Astrocyte (in vitro differentiated cells and primary cell): Measurements from ENCODE around the gene C11orf24.

Experiments
- EZH2 ChIP-seq: IDR thresholded peaks from 2 replicates; pipeline ENCODE4 v1.6.1; 2012; ENCODE audit warnings: mild to moderate bottlenecking, low read length, inconsistent platforms; ENCODE audit not compliant: insufficient read depth
- TF ChIP-seq, protein P1 (sequence below): IDR thresholded peaks from 2 replicates; pipeline ENCODE4 v1.5.1; 2011; ENCODE audit warnings: low read depth, mild to moderate bottlenecking, inconsistent platforms, low read length, moderate library complexity; ENCODE audit not compliant: insufficient read depth

DNA sequence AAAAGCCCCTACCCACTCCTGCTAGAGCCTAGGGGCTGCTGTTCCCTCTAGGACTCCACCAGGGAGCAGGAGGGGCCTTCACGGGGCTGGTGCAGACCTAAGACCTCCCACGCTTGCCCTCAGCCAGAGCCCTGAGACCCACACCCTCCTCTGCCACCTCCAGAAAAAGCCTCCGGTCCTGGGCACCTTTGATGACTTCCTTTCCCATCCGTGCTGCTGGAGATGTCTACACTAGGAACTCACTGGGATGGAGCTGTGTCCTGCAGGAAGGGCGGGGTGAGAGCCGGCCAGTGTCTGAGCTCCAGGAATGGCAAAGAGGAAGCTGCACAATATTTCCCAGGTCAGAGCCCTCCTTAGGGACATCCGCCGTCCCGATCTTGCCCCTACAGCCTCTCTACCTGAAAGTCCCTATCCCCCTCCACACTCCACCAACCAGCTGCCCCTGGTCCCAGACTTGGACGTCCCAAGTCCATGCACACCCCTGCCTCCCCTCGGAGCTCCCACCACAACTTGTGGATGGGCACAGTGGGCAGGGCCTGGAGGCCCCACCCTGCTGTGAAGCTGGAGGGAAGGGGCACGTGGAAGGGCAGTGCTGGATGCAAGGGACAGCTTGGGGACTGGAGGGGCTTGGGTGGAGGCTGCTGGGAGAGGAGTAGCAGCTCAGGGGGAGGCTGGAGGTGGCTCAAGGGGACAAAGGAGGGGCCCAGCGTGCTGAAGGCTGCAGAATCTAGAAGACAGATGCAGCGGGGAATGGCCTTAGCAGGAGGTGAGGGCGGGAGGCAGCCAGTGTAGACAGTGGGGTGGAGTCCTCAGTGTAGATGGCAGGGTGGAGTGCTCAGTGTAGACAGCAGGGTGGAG, 27.1 kb upstream of the C11orf24 start:
- TF ChIP-seq EZH2, result no peak
- TF ChIP-seq, protein P1, sequence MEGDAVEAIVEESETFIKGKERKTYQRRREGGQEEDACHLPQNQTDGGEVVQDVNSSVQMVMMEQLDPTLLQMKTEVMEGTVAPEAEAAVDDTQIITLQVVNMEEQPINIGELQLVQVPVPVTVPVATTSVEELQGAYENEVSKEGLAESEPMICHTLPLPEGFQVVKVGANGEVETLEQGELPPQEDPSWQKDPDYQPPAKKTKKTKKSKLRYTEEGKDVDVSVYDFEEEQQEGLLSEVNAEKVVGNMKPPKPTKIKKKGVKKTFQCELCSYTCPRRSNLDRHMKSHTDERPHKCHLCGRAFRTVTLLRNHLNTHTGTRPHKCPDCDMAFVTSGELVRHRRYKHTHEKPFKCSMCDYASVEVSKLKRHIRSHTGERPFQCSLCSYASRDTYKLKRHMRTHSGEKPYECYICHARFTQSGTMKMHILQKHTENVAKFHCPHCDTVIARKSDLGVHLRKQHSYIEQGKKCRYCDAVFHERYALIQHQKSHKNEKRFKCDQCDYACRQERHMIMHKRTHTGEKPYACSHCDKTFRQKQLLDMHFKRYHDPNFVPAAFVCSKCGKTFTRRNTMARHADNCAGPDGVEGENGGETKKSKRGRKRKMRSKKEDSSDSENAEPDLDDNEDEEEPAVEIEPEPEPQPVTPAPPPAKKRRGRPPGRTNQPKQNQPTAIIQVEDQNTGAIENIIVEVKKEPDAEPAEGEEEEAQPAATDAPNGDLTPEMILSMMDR, result no peak
